ENCODE measurements around the gene GJA5.

Gene GJA5

DNA sequence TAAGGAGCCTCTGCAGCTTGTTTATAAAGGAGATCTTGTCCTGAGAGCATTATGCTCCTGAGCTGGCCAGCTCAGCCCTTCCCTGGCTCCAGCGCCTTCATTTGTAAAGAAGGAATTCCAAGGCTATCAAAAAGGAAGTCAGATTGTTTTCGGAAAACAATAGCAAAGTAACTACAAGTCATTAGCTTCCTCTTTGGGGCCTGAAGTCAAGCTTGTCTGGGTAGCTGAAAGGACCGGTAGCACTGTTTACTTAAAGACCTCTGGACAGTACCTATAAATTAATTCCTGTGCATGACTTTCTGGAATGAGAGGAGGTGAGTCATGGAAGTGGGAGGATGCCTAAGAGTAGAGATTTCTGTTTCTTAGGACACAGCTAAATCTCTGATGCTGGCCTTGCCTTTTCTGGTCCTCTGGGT is 20.7 kb upstream of the GJA5 start:
- in situ Hi-C loops (cut with MboI; ENCODE audit: low sequenced_read_pairs): no loop called here
- Histone ChIP-seq H3K36me3 (replicated peaks) (no peaks in the 10 kb centered on the region), H3K27me3 (ENCODE audit: low read depth) (peaks cover 2% of the 10 kb centered on the region; the same call in 1 of the 2 replicates), H3K4me1 (no peaks in the 10 kb centered on the region), H3K9me3 (no peaks in the 10 kb centered on the region), H3K4me3 (no peak overlapping the region)
- no peak for DNase-seq (ENCODE audit: low spot score in 2 of 2)

DNA sequence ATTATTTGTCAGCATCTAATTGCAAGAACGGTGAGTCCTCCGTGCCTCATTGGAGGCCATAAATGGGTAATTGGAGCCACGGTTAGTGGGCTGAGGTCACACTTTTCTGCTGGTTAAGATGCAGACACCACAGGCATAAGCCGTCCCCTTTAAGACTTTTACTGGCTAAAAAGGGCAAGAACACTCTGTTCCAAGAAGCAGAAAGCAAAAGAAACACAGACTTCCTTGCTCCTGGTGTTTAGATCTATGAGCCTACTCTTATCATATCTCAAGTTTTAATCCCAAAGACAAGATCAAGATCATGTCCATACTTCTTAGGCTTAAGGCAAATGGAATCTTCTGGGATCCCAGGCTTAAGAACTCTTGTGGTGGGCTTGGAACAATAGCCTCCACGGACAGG is 17.3 kb upstream of the GJA5 start:
- Histone ChIP-seq H3K4me1 (no peaks in the 10 kb centered on the region), H3K9me3 (no peaks in the 10 kb centered on the region), H3K36me3 (replicated peaks) (no peaks in the 10 kb centered on the region), H3K27me3 (ENCODE audit: low read depth) (0 out of 2 replicates have a peak, but pooled peaks cover 2% of the 10 kb centered on the region), H3K4me3 (no peak overlapping the region)
- in situ Hi-C loops (cut with MboI; ENCODE audit: low sequenced_read_pairs): no loop called here
- no peak for DNase-seq (ENCODE audit: low spot score in 2 of 2)

DNA sequence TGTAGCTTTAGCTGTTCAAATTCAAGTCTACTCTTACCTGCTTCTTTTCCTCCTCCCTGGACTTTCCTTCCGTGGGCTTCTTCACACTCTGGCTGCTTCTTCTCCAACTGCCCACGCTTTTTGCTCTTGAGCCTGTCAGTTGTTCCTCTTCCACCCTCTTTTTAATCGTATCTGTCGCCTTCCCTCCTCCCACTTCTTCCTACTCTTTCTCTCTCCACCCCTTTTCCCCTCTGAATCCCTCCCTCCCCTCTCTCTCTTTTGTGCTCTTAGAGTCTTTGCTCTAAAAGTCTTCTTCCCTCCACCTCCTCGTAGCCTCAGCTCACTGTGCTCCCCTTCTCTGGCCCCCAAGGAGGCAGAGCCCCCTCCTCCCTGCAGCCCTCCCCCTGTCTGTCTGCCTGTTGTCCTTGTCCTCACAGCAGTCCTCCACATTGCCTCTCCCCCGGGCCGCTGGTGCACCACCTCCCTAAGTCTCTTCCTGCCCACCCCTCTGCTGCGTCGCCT is 12.9 kb upstream of the GJA5 start:
- H3K36me3 ChIP-seq (replicated peaks): no peaks in the 10 kb centered on the region
- 0 out of 2 replicates have a peak, but pooled peaks cover 2% of the 10 kb centered on the region for H3K27me3 ChIP-seq (ENCODE audit: low read depth)
- H3K9me3 ChIP-seq: no peaks in the 10 kb centered on the region
- H3K4me1 ChIP-seq: no peaks in the 10 kb centered on the region
- DNase-seq (ENCODE audit: low spot score in 2 of 2): no peak
- in situ Hi-C loops (cut with MboI; ENCODE audit: low sequenced_read_pairs): no loop called here
- no peak overlapping the region for H3K4me3 ChIP-seq

DNA sequence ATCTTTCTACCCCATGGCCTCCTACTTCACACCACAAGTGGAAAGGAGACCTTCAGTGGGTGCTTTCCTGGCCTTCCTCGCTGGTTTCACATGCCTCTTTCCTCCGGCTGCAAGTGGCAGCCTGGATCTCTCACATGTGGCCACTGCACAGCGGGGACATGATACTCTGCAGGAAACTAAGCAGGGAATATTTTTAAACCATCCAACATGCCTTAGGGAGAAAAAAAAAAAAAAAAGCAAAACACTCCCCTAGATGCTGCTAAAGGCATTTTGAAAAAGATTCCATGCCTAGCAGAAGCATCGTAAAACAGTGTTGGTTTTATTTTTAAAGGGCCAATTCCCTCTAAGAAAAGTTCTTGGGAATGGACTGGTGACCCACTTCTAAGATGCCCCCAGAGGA is 12.2 kb upstream of the GJA5 start:
- DNase-seq (ENCODE audit: low spot score in 2 of 2): no peak
- in situ Hi-C loops (cut with MboI; ENCODE audit: low sequenced_read_pairs): no loop called here
- Histone ChIP-seq H3K27me3 (ENCODE audit: low read depth) (0 out of 2 replicates have a peak, but pooled peaks cover 2% of the 10 kb centered on the region), H3K4me3 (no peak overlapping the region), H3K36me3 (replicated peaks) (no peaks in the 10 kb centered on the region), H3K4me1 (no peaks in the 10 kb centered on the region), H3K9me3 (no peaks in the 10 kb centered on the region)

DNA sequence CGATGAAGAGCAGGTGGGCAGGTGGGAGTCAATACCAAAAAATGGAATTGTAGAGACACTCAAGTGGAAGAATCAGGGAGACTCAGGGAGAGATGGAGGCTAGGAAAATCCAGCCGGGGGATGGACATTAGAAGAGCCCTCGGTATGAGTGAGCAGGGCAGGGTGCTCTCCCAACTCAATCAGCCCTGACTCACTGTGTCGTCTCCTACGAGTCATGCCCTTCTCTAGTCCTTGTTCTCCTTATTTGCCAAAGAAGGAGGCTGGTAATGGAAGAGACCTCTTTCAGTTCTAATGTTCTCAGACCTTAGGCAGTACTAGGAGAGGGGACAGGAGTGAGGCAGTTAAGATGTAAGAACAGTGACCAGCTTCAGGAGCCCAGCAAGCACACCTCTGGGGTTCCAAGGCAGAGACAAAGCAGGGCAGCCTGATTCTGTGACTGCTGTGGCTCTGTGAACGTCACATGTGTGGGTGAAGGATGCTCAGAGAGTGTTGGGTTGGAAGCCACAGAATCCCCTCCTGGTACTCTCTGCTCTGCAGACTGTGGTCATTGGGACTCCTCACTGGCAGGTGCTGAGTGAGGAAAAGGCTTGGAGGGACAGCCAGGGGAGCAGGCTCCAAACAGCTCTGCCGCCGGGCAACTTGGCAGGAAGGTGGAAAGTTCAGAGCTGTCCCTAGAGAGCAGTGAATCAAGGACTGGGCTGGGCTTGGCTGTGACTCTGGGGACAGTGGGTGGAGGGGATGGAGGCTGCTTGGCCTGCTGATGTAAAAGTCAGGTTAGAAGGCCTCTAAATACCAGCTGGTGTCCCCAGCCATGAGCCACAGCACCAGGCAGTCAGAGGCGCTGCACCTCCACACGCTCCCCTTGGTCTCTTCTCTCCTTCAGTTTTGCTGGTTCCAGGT is 11.1 kb upstream of the GJA5 start:
- in situ Hi-C loops (cut with MboI; ENCODE audit: low sequenced_read_pairs): no loop called here
- H3K36me3 ChIP-seq (replicated peaks): no peaks in the 10 kb centered on the region
- H3K27me3 ChIP-seq (ENCODE audit: low read depth): 0 out of 2 replicates have a peak, but pooled peaks cover 2% of the 10 kb centered on the region
- no peaks in the 10 kb centered on the region for H3K4me1 ChIP-seq
- H3K9me3 ChIP-seq: no peaks in the 10 kb centered on the region
- no peak overlapping the region for H3K4me3 ChIP-seq
- DNase-seq (ENCODE audit: low spot score in 2 of 2): no peak

DNA sequence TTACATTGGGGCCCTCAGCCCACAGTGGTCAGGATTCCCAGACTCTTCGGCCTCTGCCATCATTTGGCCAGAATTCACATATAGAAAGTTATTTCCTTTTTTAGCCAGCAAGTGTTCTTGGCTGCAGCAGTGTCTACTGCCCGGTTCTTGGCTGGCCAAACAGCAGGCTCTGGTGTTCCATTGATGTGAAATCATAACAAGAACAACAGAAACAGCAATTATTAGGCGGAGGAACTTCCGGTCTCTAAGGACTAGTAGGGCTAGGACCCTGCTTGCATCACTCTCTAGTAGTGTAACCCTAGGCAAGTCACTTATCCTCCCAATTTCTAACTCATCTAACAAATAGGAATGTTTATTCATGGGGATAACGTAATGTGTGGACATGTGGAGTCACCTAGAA is 8.7 kb upstream of the GJA5 start:
- Histone ChIP-seq H3K4me1 (no peaks in the 10 kb centered on the region), H3K27me3 (ENCODE audit: low read depth) (0 out of 2 replicates have a peak, but pooled peaks cover 2% of the 10 kb centered on the region), H3K9me3 (no peaks in the 10 kb centered on the region), H3K36me3 (replicated peaks) (no peaks in the 10 kb centered on the region), H3K4me3 (no peak overlapping the region)
- no peak for DNase-seq (ENCODE audit: low spot score in 2 of 2)
- in situ Hi-C loops (cut with MboI; ENCODE audit: low sequenced_read_pairs): no loop called here

DNA sequence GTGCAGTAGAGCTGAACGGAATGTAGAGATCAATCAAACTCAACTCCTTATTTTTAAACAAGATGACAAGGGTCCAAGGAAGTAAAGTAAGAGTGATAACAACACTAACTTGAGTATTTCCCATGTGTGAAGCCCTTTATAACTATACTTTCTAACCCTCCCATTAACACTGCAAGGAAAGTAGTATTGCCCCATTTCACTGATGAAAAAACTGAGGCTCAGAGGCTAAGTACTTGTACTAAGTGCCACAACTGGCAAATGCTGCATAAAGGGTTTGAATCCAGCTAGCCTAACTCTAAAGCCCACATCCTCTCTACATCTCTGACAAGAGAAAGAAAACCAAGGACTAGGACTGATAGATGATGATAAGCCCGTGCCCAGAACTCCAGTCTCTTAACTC is 8.2 kb upstream of the GJA5 start:
- Histone ChIP-seq H3K4me3 (no peak overlapping the region), H3K9me3 (no peaks in the 10 kb centered on the region), H3K27me3 (ENCODE audit: low read depth) (no peaks in the 10 kb centered on the region), H3K4me1 (no peaks in the 10 kb centered on the region), H3K36me3 (replicated peaks) (no peaks in the 10 kb centered on the region)
- in situ Hi-C loops (cut with MboI; ENCODE audit: low sequenced_read_pairs): no loop called here
- DNase-seq (ENCODE audit: low spot score in 2 of 2): no peak

DNA sequence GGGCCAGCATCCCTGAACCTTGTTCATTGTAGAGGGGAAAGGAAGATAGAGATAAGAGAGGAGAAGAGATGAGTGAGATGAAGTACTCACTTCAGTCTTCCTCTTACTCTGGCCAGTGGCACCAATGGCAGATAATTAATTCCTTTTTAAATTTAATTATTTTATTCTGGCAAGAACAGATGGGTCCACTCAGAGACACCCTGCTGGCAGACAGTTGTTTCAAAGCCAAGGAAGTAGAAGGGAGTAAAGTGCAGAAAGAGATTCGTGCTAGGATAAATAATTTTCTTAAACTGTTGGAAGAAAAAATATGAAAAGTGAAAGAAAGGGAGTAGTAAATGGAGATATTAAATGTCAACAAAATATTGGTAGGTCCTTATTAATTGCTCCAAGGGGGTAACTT is 7.7 kb upstream of the GJA5 start:
- no peaks in the 10 kb centered on the region for H3K36me3 ChIP-seq (replicated peaks)
- no peaks in the 10 kb centered on the region for H3K27me3 ChIP-seq (ENCODE audit: low read depth)
- DNase-seq (ENCODE audit: low spot score in 2 of 2): no peak
- in situ Hi-C loops (cut with MboI; ENCODE audit: low sequenced_read_pairs): no loop called here
- H3K4me3 ChIP-seq: no peak overlapping the region
- no peaks in the 10 kb centered on the region for H3K4me1 ChIP-seq
- H3K9me3 ChIP-seq: no peaks in the 10 kb centered on the region

DNA sequence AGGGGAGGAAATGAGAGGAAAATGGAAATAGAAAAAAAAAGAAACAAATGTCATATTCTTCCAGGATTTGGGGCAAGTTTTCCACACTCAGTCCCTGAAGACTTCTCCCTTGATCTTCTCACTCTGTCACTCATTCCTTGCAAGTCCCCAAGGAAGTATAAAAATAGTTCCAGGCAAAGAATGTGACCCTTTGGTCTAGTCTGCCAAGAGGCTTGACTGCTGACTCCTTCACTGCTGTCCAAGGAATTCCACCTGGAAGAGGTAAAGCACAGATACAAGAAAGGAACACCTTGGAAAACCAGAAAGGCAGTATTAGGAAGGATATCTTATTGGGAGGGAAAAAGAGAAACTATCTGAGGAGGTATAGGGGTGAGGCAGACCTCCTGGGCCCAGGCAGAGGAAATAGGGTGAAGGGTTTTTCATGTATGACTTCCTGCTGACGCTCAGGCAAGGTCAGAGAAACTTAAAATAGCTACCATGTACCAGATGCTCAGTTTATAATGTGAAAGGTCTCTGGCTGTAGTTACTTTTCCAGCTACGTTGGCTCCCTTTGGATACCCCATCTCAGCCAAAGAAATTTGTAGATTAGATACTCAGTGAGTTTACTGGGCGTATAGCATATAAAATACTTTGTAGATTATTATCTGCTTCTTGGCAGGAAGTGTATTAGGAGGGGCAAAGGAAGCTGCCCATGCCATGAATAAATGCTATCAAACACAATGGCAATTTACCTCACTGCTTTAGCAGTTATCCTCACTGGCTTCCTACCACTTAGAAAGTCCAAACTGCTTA is 2.0 kb upstream of the GJA5 start:
- DNase-seq (ENCODE audit: low spot score in 2 of 2): no peak
- in situ Hi-C loops (cut with MboI; ENCODE audit: low sequenced_read_pairs): no loop called here
- no peaks in the 10 kb centered on the region for H3K36me3 ChIP-seq (replicated peaks)
- no peaks in the 10 kb centered on the region for H3K27me3 ChIP-seq (ENCODE audit: low read depth)
- H3K4me3 ChIP-seq: no peak overlapping the region
- H3K9me3 ChIP-seq: no peaks in the 10 kb centered on the region
- no peaks in the 10 kb centered on the region for H3K4me1 ChIP-seq

DNA sequence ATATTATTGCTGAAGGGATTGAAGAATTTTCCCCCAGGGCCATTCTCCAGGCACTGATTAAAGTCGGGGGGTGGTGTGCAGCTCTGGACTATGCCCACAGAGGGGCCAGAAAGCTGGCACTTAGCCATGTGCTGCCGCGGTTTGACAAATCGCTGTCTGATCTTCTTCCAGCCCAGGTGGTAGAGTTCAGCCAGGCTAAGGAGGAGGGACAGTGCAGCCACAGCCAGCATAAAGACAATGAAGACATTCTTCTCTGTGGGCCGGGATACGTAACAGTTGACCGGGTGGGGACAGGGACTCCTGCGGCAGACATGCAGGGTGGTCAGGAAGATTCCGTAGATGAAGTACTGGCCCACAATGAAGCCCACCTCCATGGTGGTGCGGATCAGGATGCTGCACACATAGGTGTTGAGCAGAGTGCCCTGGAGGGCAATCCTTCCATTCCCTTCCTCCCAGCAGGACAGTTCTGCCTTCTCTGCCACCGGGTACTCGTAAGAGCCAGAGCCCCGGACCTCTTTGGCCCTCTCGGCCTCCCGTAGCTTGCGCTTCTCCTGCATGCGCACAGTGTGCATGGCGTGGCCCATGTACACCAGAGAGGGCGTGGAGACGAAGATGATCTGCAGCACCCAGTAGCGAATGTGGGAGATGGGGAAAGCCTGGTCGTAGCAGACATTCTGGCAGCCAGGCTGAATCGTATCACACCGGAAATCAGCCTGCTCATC is 1.9 kb downstream of the GJA5 start:
- no peaks in the 10 kb centered on the region for H3K27me3 ChIP-seq (ENCODE audit: low read depth)
- no peaks in the 10 kb centered on the region for H3K9me3 ChIP-seq
- no peaks in the 10 kb centered on the region for H3K36me3 ChIP-seq (replicated peaks)
- no peaks in the 10 kb centered on the region for H3K4me1 ChIP-seq
- DNase-seq (ENCODE audit: low spot score in 2 of 2): no peak
- H3K4me3 ChIP-seq: no peak overlapping the region
- in situ Hi-C loops (cut with MboI; ENCODE audit: low sequenced_read_pairs): no loop called here

DNA sequence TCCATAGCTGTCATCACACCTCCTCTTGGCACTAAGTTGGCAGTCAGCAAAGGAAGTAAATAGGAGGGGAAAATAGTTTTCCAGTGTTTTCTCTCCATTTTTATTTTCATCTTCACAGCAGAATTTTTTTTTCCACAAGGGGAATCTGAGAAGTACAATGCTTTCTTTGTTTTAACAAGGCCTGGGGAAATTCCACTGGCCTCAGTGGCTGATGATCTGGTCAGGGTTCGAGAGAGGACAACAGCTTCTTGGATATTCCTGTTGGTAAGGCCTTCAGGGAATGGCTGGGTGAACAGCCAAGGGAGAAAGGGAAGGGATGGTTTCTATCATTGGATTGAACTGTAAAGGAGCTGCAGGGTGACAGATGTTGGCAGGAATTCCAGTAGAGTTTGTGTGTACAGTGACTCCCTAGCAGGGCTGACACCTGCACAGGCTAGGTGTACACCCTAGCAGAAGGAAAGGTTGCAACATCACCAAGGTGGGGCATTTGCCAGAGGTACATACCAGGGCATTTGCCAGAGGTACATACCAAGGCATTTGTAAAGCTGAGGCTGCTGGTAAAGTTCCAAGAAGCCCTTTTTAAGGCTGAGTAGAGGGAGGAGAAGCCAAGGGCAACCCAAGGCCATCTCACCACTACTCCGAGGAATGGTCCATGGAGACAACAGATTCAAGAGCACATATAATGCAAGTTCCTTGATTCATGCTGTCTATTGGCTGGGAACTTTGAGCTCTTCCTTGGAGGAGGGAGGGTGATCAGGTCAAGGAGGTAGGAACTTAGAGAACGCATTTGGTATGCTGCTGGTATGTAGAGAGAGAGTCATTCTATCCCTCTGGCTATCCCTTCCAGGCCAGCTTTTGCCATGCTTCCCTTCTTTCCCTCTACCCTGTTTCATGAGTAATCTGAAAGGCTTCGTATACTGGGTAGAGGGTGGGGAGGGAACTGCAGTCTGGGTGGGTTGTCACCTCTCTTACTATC is 3.1 kb downstream of the GJA5 start:
- H3K36me3 ChIP-seq (replicated peaks): no peaks in the 10 kb centered on the region
- DNase-seq (ENCODE audit: low spot score in 2 of 2): no peak
- in situ Hi-C loops (cut with MboI; ENCODE audit: low sequenced_read_pairs): no loop called here

DNA sequence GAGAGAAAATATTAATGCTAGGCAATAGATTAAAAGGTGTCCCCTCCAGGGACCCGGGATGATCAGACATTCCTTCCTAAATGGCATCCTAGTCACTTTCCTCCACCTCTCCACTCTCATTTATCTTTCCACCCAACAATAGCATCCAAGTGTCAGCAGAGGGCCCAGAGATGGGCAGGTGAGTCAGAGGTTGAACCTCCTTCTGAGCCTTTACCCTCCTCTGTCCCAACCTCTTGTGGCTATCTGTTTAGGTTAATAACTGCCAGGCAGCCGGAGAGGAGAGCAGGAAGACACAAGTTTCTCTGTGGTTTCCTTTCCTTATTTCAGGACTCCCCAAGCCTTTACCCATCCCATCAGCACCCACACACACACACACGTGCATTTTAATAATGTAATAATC is 4.1 kb downstream of the GJA5 start:
- in situ Hi-C loops (cut with MboI; ENCODE audit: low sequenced_read_pairs): no loop called here
- no peak for DNase-seq (ENCODE audit: low spot score in 2 of 2)
- H3K4me1 ChIP-seq: no peaks in the 10 kb centered on the region
- H3K9me3 ChIP-seq: no peaks in the 10 kb centered on the region
- no peaks in the 10 kb centered on the region for H3K27me3 ChIP-seq (ENCODE audit: low read depth)
- no peak overlapping the region for H3K4me3 ChIP-seq
- H3K36me3 ChIP-seq (replicated peaks): no peaks in the 10 kb centered on the region

More for the DNA sequence above, 3.1 kb downstream of the GJA5 start:
- Histone ChIP-seq H3K9me3 (no peaks in the 10 kb centered on the region), H3K4me3 (no peak overlapping the region), H3K4me1 (no peaks in the 10 kb centered on the region), H3K27me3 (ENCODE audit: low read depth) (no peaks in the 10 kb centered on the region)

DNA sequence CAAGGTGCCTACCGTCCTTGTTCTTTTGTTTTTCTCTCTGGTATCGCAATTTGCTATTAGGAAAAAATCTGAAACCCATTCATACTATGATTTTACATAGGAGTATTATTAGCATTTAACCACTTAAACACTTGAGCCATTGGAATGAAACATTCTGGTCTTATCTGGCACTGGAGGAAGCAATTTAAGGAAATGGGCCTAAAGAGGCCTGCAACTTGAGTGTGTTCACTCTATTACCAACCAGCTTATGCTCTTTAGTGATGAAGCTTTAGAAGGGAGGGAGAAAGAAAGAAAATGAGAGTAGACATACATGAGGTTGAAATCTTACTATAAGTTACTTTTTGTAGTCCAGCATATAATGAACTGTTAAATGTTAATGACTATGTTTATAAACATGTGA is 5.7 kb downstream of the GJA5 start:
- H3K27me3 ChIP-seq (ENCODE audit: low read depth): no peaks in the 10 kb centered on the region
- H3K9me3 ChIP-seq: no peaks in the 10 kb centered on the region
- H3K4me3 ChIP-seq: no peak overlapping the region
- H3K4me1 ChIP-seq: no peaks in the 10 kb centered on the region
- H3K36me3 ChIP-seq (replicated peaks): no peaks in the 10 kb centered on the region
- DNase-seq (ENCODE audit: low spot score in 2 of 2): no peak
- in situ Hi-C loops (cut with MboI; ENCODE audit: low sequenced_read_pairs): no loop called here

Data from HAP-1 (cell line).